Gastrocnemius medialis (tissue), 4 donors: ENCODE data around the gene PRXL2C. TPM values are rescaled to one million over a fixed set of nuclear protein-coding genes. Genes with fewer than 3 reads are reported as not detected.
A peak's percentile ranks its signal among the peaks of the same experiment; 100 is the strongest.

Experiments used
- ATAC-seq, 2 donors: fragments of 150-250 bp; one replicate each; pipeline ENCODE4 v1.9.1; 2016
- DNase-seq, 2 donors: peaks; one replicate each; pipeline ENCODE4 v3.0.0-alpha.2; 2019
- H3K27ac ChIP-seq, 4 donors: fragments of 200-600 bp; sonication (generic); 1 replicate in 1 of 4; 2 replicates in 3 of 4; pipeline ENCODE4 v1.5.1; 2016 to 2018; ENCODE audit warnings: mild to moderate bottlenecking in 2 of 4, moderate library complexity in 1 of 4
- H3K27me3 ChIP-seq, 3 donors: fragments of 200-600 bp; sonication (generic) in 2 of 3; 1 replicate in 1 of 3; 2 replicates in 2 of 3; pipeline versions ENCODE4 v1.5.1 to v1.6.0; 2016 to 2019; ENCODE audit warnings: mild to moderate bottlenecking in 1 of 3, moderate library complexity in 1 of 3
- H3K36me3 ChIP-seq, 2 donors: fragments of 200-600 bp; sonication (generic) in 1 of 2; one replicate each; pipeline ENCODE4 v1.5.1; 2017 to 2018
- H3K4me1 ChIP-seq, 2 donors: fragments of 200-600 bp; sonication (generic) in 1 of 2; one replicate each; pipeline ENCODE4 v1.5.1; 2016 to 2017; ENCODE audit warnings: mild to moderate bottlenecking in 2 of 2
- H3K4me3 ChIP-seq, 4 donors: fragments of 200-600 bp; sonication (generic) in 3 of 4; 1 replicate in 1 of 4; 2 replicates in 3 of 4; pipeline ENCODE4 v1.5.1; 2016 to 2019; ENCODE audit warnings: mild to moderate bottlenecking in 2 of 4
- H3K9me3 ChIP-seq, 3 donors: fragments of 200-600 bp; sonication (generic) in 2 of 3; 1 replicate in 1 of 3; 2 replicates in 2 of 3; pipeline ENCODE4 v1.5.1; 2016 to 2019
- CTCF ChIP-seq, 5 experiments: fragments of 450-650 bp in 3 of 5; fragments of 200-600 bp in 2 of 5; sonication (generic) in 2 of 5; IDR thresholded peaks in 4 of 5; conservative IDR thresholded peaks in 1 of 5; 1 replicate in 4 of 5; 2 replicates in 1 of 5; pipeline ENCODE4 v1.5.1; 2016 to 2019; ENCODE audit warnings: antibody characterized with exemption in 5 of 5, mild to moderate bottlenecking in 3 of 5, moderate library complexity in 3 of 5
- POLR2A ChIP-seq, 2 donors: fragments of 450-650 bp; IDR thresholded peaks; one replicate each; pipeline ENCODE4 v1.6.1; 2017; ENCODE audit warnings: antibody characterized with exemption in 2 of 2, mild to moderate bottlenecking in 2 of 2, moderate library complexity in 2 of 2
- in situ Hi-C, 4 donors: fragments of 200-750 bp; cut with MboI; loops; one replicate each; pipeline versions ENCODE4 v1.15.0 to v1.8.0; 2017; ENCODE audit warnings: low sequenced_read_pairs in 4 of 4
- intact Hi-C: fragments of 100-400 bp; cut with DNase I; formaldehyde crosslinking; loops from one replicate; pipeline ENCODE4 v1.15.1; 2023; ENCODE audit warnings: low total_unique reads
- total RNA-seq, 4 donors: library from RNA; depleted of rRNA; stranded (reverse); fragments of >200 nt; gene quantifications; one replicate each; pipeline versions ENCODE4 v1.1.0 to v1.2.3, GENCODE V29; 2016

The PRXL2C gene
- total RNA-seq, 4 donors from 2014 or later = 16.9 to 29.4 (median 23.8) TPM

DNA sequence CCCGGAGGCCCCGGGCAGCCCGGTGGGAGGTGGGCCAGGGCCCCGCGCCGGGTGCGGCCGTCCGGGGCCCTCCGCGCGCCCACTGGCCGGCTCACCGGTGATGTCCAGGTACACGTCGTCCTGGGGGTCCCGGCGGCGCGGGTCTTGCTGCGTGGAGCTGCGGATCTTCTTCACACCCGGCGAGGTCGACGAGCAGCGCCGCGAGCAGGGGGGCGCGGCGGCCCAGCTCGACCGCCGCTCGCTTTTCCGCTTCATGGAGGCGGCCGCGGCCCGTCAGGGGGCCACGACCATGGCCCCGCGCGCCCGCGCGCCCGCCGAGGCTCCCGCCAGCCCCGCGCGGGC, 36.0 kb downstream of the PRXL2C start:
- TF ChIP-seq CTCF (IDR thresholded peaks at IDR 0.05 in 4 of 5, conservative IDR thresholded peaks at IDR 0.05 in 1 of 5) (no peak), POLR2A (IDR thresholded peaks at IDR 0.05) (no peak)
- Histone ChIP-seq H3K9me3 (no peaks in the 10 kb centered on the region), H3K27ac (peak overlapping the region; percentile 78 to 98 (median 89)), H3K4me1 (peaks cover 0 to 8% of the 10 kb centered on the region in 2 donors), H3K4me3 (peak overlapping the region; percentile 60 to 71 (median 66)), H3K36me3 (no peaks in the 10 kb centered on the region), H3K27me3 (no peaks in the 10 kb centered on the region)
- ATAC-seq = peak; percentile 12 to 34
- DNase-seq = no peak
- in situ Hi-C loops = no loop called here
- intact Hi-C loops = loop anchor here (2.0 kb wide), 3 partner anchors 36 to 168 kb away; partner anchors contain the start of genes HABP4 and PRXL2C

GRCh38 chr9:96618209-96619123, 36.7 kb downstream of the PRXL2C start:
- TF ChIP-seq POLR2A (IDR thresholded peaks at IDR 0.05) (peak; percentile 42 to 44), CTCF (IDR thresholded peaks at IDR 0.05 in 4 of 5, conservative IDR thresholded peaks at IDR 0.05 in 1 of 5) (no peak)
- H3K36me3 ChIP-seq = no peaks in the 10 kb centered on the region
- no peaks in the 10 kb centered on the region for H3K27me3 ChIP-seq
- ATAC-seq (peak; percentile 65 to 86), DNase-seq (peak; percentile 63 to 70)
- peaks cover 0 to 8% of the 10 kb centered on the region in 2 donors for H3K4me1 ChIP-seq
- in situ Hi-C loops (no loop called here), intact Hi-C loops (loop anchor here (1.0 to 2.0 kb wide), 4 partner anchors 28 to 168 kb away; partner anchors contain the start of genes HABP4 and PRXL2C)
- H3K27ac ChIP-seq = peak overlapping the region; percentile 78 to 98 (median 89)
- peak overlapping the region; percentile 60 to 71 (median 66) for H3K4me3 ChIP-seq
- H3K9me3 ChIP-seq = no peaks in the 10 kb centered on the region

GRCh38 chr9:96617439-96618185, 37.5 kb downstream of the PRXL2C start:
- Histone ChIP-seq H3K9me3 (no peaks in the 10 kb centered on the region), H3K4me1 (peaks cover 5 to 14% of the 10 kb centered on the region in 2 donors), H3K27me3 (no peaks in the 10 kb centered on the region), H3K36me3 (no peaks in the 10 kb centered on the region), H3K27ac (peak overlapping the region; percentile 78 to 98 (median 89)), H3K4me3 (peak overlapping the region; percentile 60 to 71 (median 66))
- in situ Hi-C loops (no loop called here), intact Hi-C loops (loop anchor here (1.0 to 2.0 kb wide), 4 partner anchors 29 to 167 kb away; partner anchors contain the start of genes HABP4 and PRXL2C)
- no peak for DNase-seq
- ATAC-seq = no peak
- no peak for TF ChIP-seq POLR2A (IDR thresholded peaks at IDR 0.05)
- no peak for TF ChIP-seq CTCF (IDR thresholded peaks at IDR 0.05 in 4 of 5, conservative IDR thresholded peaks at IDR 0.05 in 1 of 5)

- no peak overlapping the region for H3K4me3 ChIP-seq
- TF ChIP-seq POLR2A (IDR thresholded peaks at IDR 0.05) = no peak
- TF ChIP-seq CTCF (IDR thresholded peaks at IDR 0.05 in 4 of 5, conservative IDR thresholded peaks at IDR 0.05 in 1 of 5) = no peak
- intact Hi-C loops = no loop called here
These were observed 38.2 kb downstream of the PRXL2C start for GRCh38 chr9:96616817-96617438.

More at GRCh38 chr9:96616817-96617438, 38.2 kb downstream of the PRXL2C start:
- in situ Hi-C loops = no loop called here
- H3K9me3 ChIP-seq = no peaks in the 10 kb centered on the region
- H3K36me3 ChIP-seq = no peaks in the 10 kb centered on the region
- ATAC-seq = no peak
- H3K27ac ChIP-seq = no peak overlapping the region
- DNase-seq = no peak
- H3K4me1 ChIP-seq = peaks cover 11 to 18% of the 10 kb centered on the region in 2 donors
- H3K27me3 ChIP-seq = no peaks in the 10 kb centered on the region
